ENCODE measurements around the gene DPYD. TPM values are rescaled to one million over a fixed set of nuclear protein-coding genes. Genes with fewer than 3 reads are reported as not detected.

DPYD gene
- total and polyA plus RNA-seq, 10 of the 15 experiments (the other 5 are each of a cell fraction or from before 2014, with no cell fraction given) = 5.7 to 23.8 (median 10.2) TPM

GRCh38 chr1:97089173-97089572 lies 831.7 kb downstream of the DPYD start (continued):
- TF ChIP-seq, protein P1, sequence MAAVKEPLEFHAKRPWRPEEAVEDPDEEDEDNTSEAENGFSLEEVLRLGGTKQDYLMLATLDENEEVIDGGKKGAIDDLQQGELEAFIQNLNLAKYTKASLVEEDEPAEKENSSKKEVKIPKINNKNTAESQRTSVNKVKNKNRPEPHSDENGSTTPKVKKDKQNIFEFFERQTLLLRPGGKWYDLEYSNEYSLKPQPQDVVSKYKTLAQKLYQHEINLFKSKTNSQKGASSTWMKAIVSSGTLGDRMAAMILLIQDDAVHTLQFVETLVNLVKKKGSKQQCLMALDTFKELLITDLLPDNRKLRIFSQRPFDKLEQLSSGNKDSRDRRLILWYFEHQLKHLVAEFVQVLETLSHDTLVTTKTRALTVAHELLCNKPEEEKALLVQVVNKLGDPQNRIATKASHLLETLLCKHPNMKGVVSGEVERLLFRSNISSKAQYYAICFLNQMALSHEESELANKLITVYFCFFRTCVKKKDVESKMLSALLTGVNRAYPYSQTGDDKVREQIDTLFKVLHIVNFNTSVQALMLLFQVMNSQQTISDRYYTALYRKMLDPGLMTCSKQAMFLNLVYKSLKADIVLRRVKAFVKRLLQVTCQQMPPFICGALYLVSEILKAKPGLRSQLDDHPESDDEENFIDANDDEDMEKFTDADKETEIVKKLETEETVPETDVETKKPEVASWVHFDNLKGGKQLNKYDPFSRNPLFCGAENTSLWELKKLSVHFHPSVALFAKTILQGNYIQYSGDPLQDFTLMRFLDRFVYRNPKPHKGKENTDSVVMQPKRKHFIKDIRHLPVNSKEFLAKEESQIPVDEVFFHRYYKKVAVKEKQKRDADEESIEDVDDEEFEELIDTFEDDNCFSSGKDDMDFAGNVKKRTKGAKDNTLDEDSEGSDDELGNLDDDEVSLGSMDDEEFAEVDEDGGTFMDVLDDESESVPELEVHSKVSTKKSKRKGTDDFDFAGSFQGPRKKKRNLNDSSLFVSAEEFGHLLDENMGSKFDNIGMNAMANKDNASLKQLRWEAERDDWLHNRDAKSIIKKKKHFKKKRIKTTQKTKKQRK (IDR thresholded peaks at IDR 0.05; ENCODE audit: low read depth, low read length) = no peak

GRCh38 chr1:97088391-97088790 lies 832.4 kb downstream of the DPYD start:
- no peaks in the 10 kb centered on the region for H3K36me3 ChIP-seq (ENCODE audit: control insufficient read depth in 2 of 2, insufficient read depth in 2 of 2, low read length in 1 of 2)
- CTCF ChIA-PET = no interaction called here
- TF ChIP-seq SMAD1 (IDR thresholded peaks at IDR 0.05; ENCODE audit: low read depth, partially characterized antibody) (no peak), SMARCA5 (IDR thresholded peaks at IDR 0.05) (no peak), TARDBP (IDR thresholded peaks at IDR 0.05; ENCODE audit: borderline replicate concordance) (no peak), SIX5 (IDR thresholded peaks at IDR 0.05; ENCODE audit: low read depth, low read length, severe bottlenecking) (no peak), TCF3 (IDR thresholded peaks at IDR 0.05; ENCODE audit: borderline replicate concordance, insufficient read depth, low read depth, low read length) (no peak), BMI1 (IDR thresholded peaks at IDR 0.05; ENCODE audit: borderline replicate concordance) (no peak), CTCF (IDR thresholded peaks at IDR 0.05 in 2 of 3, conservative IDR thresholded peaks at IDR 0.05 in 1 of 3; ENCODE audit: control insufficient read depth in 2 of 3, extremely low read depth in 1 of 3, insufficient read depth in 1 of 3, low read depth in 3 of 3, low read length in 3 of 3) (no peak), HDAC2 (IDR thresholded peaks at IDR 0.05) (no peak), NRF1 (conservative IDR thresholded peaks at IDR 0.05; ENCODE audit: low read depth, low read length) (no peak), FOXK2 (IDR thresholded peaks at IDR 0.05) (no peak)
- TF ChIP-seq, protein P2, sequence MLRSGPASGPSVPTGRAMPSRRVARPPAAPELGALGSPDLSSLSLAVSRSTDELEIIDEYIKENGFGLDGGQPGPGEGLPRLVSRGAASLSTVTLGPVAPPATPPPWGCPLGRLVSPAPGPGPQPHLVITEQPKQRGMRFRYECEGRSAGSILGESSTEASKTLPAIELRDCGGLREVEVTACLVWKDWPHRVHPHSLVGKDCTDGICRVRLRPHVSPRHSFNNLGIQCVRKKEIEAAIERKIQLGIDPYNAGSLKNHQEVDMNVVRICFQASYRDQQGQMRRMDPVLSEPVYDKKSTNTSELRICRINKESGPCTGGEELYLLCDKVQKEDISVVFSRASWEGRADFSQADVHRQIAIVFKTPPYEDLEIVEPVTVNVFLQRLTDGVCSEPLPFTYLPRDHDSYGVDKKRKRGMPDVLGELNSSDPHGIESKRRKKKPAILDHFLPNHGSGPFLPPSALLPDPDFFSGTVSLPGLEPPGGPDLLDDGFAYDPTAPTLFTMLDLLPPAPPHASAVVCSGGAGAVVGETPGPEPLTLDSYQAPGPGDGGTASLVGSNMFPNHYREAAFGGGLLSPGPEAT (IDR thresholded peaks at IDR 0.05; ENCODE audit: low read depth) = no peak
- TF ChIP-seq, protein P3, sequence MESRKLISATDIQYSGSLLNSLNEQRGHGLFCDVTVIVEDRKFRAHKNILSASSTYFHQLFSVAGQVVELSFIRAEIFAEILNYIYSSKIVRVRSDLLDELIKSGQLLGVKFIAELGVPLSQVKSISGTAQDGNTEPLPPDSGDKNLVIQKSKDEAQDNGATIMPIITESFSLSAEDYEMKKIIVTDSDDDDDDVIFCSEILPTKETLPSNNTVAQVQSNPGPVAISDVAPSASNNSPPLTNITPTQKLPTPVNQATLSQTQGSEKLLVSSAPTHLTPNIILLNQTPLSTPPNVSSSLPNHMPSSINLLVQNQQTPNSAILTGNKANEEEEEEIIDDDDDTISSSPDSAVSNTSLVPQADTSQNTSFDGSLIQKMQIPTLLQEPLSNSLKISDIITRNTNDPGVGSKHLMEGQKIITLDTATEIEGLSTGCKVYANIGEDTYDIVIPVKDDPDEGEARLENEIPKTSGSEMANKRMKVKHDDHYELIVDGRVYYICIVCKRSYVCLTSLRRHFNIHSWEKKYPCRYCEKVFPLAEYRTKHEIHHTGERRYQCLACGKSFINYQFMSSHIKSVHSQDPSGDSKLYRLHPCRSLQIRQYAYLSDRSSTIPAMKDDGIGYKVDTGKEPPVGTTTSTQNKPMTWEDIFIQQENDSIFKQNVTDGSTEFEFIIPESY (IDR thresholded peaks at IDR 0.05) = no peak

More at GRCh38 chr1:97088391-97088790, 832.4 kb downstream of the DPYD start:
- POLR2A ChIA-PET = no interaction called here
- H3K9ac ChIP-seq (ENCODE audit: control insufficient read depth, insufficient read depth, low read length) = no peak overlapping the region
- H3K9me3 ChIP-seq (replicated peaks; ENCODE audit: control insufficient read depth, insufficient read depth, low read length) = no peaks in the 10 kb centered on the region
- intact Hi-C loops (cut with micrococcal nuclease; ENCODE audit: unreplicated experiment) = no loop called here
- RAD21 ChIA-PET (ENCODE audit: unreplicated experiment) = no interaction called here
- H3K27me3 ChIP-seq (replicated peaks in 1 of 2; ENCODE audit: control insufficient read depth in 2 of 2, insufficient read depth in 2 of 2, low read length in 1 of 2) = no peaks in the 10 kb centered on the region
- H3K27ac ChIP-seq (ENCODE audit: control insufficient read depth, insufficient read depth) = no peak overlapping the region
- H3K4me1 ChIP-seq (ENCODE audit: control insufficient read depth, insufficient read depth, low read length) = no peaks in the 10 kb centered on the region
- no peak for DNase-seq (ENCODE audit: low read depth, low spot score)
- no peak overlapping the region for H2AFZ ChIP-seq (ENCODE audit: control insufficient read depth, low read depth, low read length)
- in situ Hi-C loops (cut with MboI) = no loop called here
- no peak for FAIRE-seq
- no peak for ATAC-seq
- WGBS (ENCODE audit: insufficient coverage, insufficient replicate concordance, low lambda C conversion rate, missing lambda C conversion rate) = 96% methylated on average over 1 of the region's 1 CpG
- no peaks in the 10 kb centered on the region for H3K79me2 ChIP-seq (ENCODE audit: control insufficient read depth, insufficient read depth, low read length)
- H4K20me1 ChIP-seq (ENCODE audit: control insufficient read depth, insufficient read depth) = no peaks in the 10 kb centered on the region
- no TSS peak for BruUV-seq (replicated peaks)
- no peak overlapping the region for H3K4me3 ChIP-seq
- SMC1A ChIA-PET (ENCODE audit: uncharacterized antibody, unreplicated experiment) = interaction anchor here (1.0 kb wide), 2 partner anchors 10 to 62 kb away, joined by 3 read pairs; no protein-coding TSS in a partner anchor
- no peak overlapping the region for H3K4me2 ChIP-seq (ENCODE audit: control insufficient read depth, insufficient read depth)

Data from GM12878 (cell line).